ENCODE measurements around the gene TBC1D10A. TPM values are rescaled to one million over a fixed set of nuclear protein-coding genes. Genes with fewer than 3 reads are reported as not detected.

The TBC1D10A gene
- total RNA-seq, 1 experiment from 2014 or later = 24.3 TPM

DNA sequence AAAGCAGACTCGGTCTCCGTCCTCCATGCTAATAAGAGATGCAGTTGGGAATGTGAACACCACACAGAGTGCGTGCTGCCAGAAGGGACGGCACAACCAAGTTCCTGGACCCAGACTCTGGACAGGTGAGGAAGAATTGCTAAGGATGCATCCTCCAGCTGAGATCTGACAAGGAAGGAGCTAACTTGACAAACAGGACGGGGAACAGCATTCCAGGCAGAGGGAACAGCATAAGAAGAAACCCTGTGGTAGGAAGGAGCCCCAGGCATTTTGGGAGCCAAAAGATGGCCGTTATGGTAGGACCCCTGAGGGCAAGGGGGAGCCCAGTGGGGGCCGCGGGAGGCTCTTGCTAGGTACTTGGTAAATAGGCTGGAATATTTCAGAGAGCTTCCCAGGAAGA, 66.1 kb downstream of the TBC1D10A start:
- Histone ChIP-seq H3K36me3 (ENCODE audit: low read depth) (no peaks in the 10 kb centered on the region), H4K20me1 (ENCODE audit: insufficient read depth) (no peaks in the 10 kb centered on the region), H3K27me3 (ENCODE audit: insufficient read depth, low read depth) (no peaks in the 10 kb centered on the region), H3K4me1 (replicated peaks; ENCODE audit: insufficient read depth) (peaks cover 54% of the 10 kb centered on the region), H3K4me3 (no peak overlapping the region), H3K79me2 (ENCODE audit: low read depth) (peaks cover 34% of the 10 kb centered on the region), H3K4me2 (peak overlapping the region; percentile 49), H3K9me3 (ENCODE audit: insufficient read depth, low read depth) (no peaks in the 10 kb centered on the region), H2AFZ (no peak overlapping the region), H3F3A (ENCODE audit: insufficient read depth, low read depth) (peaks cover 38% of the 10 kb centered on the region), H3K9me2 (ENCODE audit: insufficient read depth) (no peaks in the 10 kb centered on the region), H3K27ac (peak overlapping the region; percentile 76)
- TF ChIP-seq, protein P1, sequence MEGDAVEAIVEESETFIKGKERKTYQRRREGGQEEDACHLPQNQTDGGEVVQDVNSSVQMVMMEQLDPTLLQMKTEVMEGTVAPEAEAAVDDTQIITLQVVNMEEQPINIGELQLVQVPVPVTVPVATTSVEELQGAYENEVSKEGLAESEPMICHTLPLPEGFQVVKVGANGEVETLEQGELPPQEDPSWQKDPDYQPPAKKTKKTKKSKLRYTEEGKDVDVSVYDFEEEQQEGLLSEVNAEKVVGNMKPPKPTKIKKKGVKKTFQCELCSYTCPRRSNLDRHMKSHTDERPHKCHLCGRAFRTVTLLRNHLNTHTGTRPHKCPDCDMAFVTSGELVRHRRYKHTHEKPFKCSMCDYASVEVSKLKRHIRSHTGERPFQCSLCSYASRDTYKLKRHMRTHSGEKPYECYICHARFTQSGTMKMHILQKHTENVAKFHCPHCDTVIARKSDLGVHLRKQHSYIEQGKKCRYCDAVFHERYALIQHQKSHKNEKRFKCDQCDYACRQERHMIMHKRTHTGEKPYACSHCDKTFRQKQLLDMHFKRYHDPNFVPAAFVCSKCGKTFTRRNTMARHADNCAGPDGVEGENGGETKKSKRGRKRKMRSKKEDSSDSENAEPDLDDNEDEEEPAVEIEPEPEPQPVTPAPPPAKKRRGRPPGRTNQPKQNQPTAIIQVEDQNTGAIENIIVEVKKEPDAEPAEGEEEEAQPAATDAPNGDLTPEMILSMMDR (conservative IDR thresholded peaks at IDR 0.05) = no peak
- TF ChIP-seq EZH2 (IDR thresholded peaks at IDR 0.05; ENCODE audit: low read depth) = no peak
- BruUV-seq (replicated peaks) = no TSS peak
- POLR2A ChIA-PET (ENCODE audit: unreplicated experiment) = interaction anchor here (0.7 kb wide), 1 partner anchor 741 kb away, joined by 4 read pairs; no protein-coding TSS in a partner anchor
- peak in 1 of 2 experiments; percentile 52 for DNase-seq
- CTCF ChIA-PET = interaction anchor here (1.0 kb wide), 1 partner anchor 28 kb away, joined by 4 read pairs; no protein-coding TSS in a partner anchor
- intact Hi-C loops (cut with micrococcal nuclease; ENCODE audit: unreplicated experiment) = loop anchor here (10.0 kb wide), 1 partner anchor 344 kb away; the partner anchor contains the start of gene TCN2

GRCh38 chr22:30260276-30260675, 66.5 kb downstream of the TBC1D10A start:
- H3K36me3 ChIP-seq (ENCODE audit: low read depth) = peaks cover 2% of the 10 kb centered on the region; the same call in 1 of the 2 replicates
- H2AFZ ChIP-seq = no peak overlapping the region
- POLR2A ChIA-PET (ENCODE audit: unreplicated experiment) = no interaction called here
- H4K20me1 ChIP-seq (ENCODE audit: insufficient read depth) = no peaks in the 10 kb centered on the region
- peaks cover 39% of the 10 kb centered on the region for H3K79me2 ChIP-seq (ENCODE audit: low read depth)
- peaks cover 57% of the 10 kb centered on the region for H3K4me1 ChIP-seq (replicated peaks; ENCODE audit: insufficient read depth)
- H3K27me3 ChIP-seq (ENCODE audit: insufficient read depth, low read depth) = no peaks in the 10 kb centered on the region
- BruUV-seq (replicated peaks) = no TSS peak
- no peak for DNase-seq
- H3K9me3 ChIP-seq (ENCODE audit: insufficient read depth, low read depth) = no peaks in the 10 kb centered on the region
- peak overlapping the region; percentile 49 for H3K4me2 ChIP-seq
- peak overlapping the region; percentile 76 for H3K27ac ChIP-seq
- intact Hi-C loops (cut with micrococcal nuclease; ENCODE audit: unreplicated experiment) = loop anchor here (10.0 kb wide), 1 partner anchor 345 kb away; the partner anchor contains the start of gene TCN2
- TF ChIP-seq, protein P1 (conservative IDR thresholded peaks at IDR 0.05) = no peak
- no peak for TF ChIP-seq EZH2 (IDR thresholded peaks at IDR 0.05; ENCODE audit: low read depth)
- H3F3A ChIP-seq (ENCODE audit: insufficient read depth, low read depth) = peaks cover 42% of the 10 kb centered on the region
- CTCF ChIA-PET = no interaction called here
- H3K9me2 ChIP-seq (ENCODE audit: insufficient read depth) = no peaks in the 10 kb centered on the region
- no peak overlapping the region for H3K4me3 ChIP-seq

GRCh38 chr22:30254314-30254713, 72.4 kb downstream of the TBC1D10A start:
- H4K20me1 ChIP-seq (ENCODE audit: insufficient read depth) = no peaks in the 10 kb centered on the region
- peak overlapping the region; percentile 90; the same call in 1 of the 2 replicates for H3K4me3 ChIP-seq
- ChIA-PET CTCF (interaction anchor here (0.7 kb wide), 1 partner anchor 35 kb away, joined by 3 read pairs; the partner anchor contains the start of gene CASTOR1), POLR2A (ENCODE audit: unreplicated experiment) (interaction anchor here (1.0 kb wide), 1 partner anchor 19 kb away, joined by 9 read pairs; no protein-coding TSS in a partner anchor)
- no peak for TF ChIP-seq EZH2 (IDR thresholded peaks at IDR 0.05; ENCODE audit: low read depth)
- TF ChIP-seq, protein P1 (conservative IDR thresholded peaks at IDR 0.05) = no peak
- no peaks in the 10 kb centered on the region for H3K9me2 ChIP-seq (ENCODE audit: insufficient read depth)
- H2AFZ ChIP-seq = no peak overlapping the region
- H3F3A ChIP-seq (ENCODE audit: insufficient read depth, low read depth) = peaks cover 76% of the 10 kb centered on the region
- H3K27me3 ChIP-seq (ENCODE audit: insufficient read depth, low read depth) = no peaks in the 10 kb centered on the region
- no peak for DNase-seq
- peak overlapping the region; percentile 88 for H3K4me2 ChIP-seq
- intact Hi-C loops (cut with micrococcal nuclease; ENCODE audit: unreplicated experiment) = loop anchor here (1.0 to 5.0 kb wide), 2 partner anchors 26 to 632 kb away; no protein-coding TSS in a partner anchor
- H3K36me3 ChIP-seq (ENCODE audit: low read depth) = peaks cover 34% of the 10 kb centered on the region
- BruUV-seq (replicated peaks) = no TSS peak
- peaks cover 83% of the 10 kb centered on the region for H3K79me2 ChIP-seq (ENCODE audit: low read depth)
- no peaks in the 10 kb centered on the region for H3K9me3 ChIP-seq (ENCODE audit: insufficient read depth, low read depth)
- H3K27ac ChIP-seq = peak overlapping the region; percentile 100
- peaks cover 75% of the 10 kb centered on the region for H3K4me1 ChIP-seq (replicated peaks; ENCODE audit: insufficient read depth)

Measured in PC-9 (cell line).